Measurements from ENCODE around the gene AOX1. TPM values are rescaled to one million over a fixed set of nuclear protein-coding genes. Genes with fewer than 3 reads are reported as not detected.

AOX1 gene
- total RNA-seq, 1 experiment from 2014 or later: 5.1 TPM

DNA sequence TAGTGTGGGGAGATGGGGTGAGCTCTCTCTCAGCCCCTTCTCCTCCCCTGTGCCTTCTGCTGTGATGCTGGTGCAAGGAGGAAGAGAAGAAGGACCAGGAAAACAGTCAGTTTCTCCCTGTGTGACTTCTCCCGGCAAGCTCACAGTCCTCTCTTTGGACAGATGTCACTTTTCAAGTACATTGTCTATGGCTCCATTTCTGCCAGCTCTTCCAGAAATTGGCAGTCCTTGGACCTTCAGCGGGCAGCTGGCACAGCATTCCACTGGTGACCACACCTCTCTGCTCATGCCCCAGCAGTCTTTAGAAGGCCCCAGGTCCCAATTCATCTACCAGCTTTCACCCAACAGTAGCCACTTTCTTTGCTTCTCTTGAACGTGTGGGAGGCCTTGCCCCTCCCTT lies 63.9 kb downstream of the AOX1 start:
- Histone ChIP-seq H3K4me3 (no peak overlapping the region), H4K20me1 (ENCODE audit: insufficient read depth) (no peaks in the 10 kb centered on the region)

DNA sequence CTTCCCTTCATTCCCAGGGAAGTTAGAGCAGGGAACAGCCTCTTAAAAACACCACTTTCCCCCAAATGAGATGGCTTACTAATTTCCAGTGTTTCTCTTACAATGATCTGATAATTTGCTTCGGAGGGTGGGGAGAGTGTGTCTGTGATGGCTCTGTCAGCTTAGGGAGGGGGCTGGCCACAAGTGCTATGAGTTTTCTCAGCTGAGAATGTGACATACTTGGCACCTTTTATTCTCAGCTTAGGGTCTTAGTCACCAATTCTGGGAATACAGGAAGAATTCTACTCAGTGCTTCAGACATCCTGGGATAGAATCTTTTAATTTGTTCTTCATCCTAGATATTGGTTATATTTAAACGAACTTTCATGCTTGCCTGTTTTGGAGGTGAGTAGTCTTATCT lies 64.4 kb downstream of the AOX1 start:
- H4K20me1 ChIP-seq (ENCODE audit: insufficient read depth): no peaks in the 10 kb centered on the region
- DNase-seq: no peak
- H3K4me3 ChIP-seq: no peak overlapping the region
- no peaks in the 10 kb centered on the region; the same call in none of the 2 replicates for H3K9me3 ChIP-seq (ENCODE audit: insufficient read depth, low read depth)
- BruUV-seq (replicated peaks): no TSS peak
- intact Hi-C loops (cut with micrococcal nuclease; ENCODE audit: unreplicated experiment): no loop called here
- no peaks in the 10 kb centered on the region for H3K27me3 ChIP-seq (ENCODE audit: insufficient read depth, low read depth)
- ChIA-PET CTCF (no interaction called here), POLR2A (ENCODE audit: unreplicated experiment) (interaction anchor here (0.7 kb wide), 1 partner anchor 26 kb away, joined by 3 read pairs; no protein-coding TSS in a partner anchor)
- TF ChIP-seq EZH2 (IDR thresholded peaks at IDR 0.05; ENCODE audit: low read depth): no peak
- TF ChIP-seq, protein P1, sequence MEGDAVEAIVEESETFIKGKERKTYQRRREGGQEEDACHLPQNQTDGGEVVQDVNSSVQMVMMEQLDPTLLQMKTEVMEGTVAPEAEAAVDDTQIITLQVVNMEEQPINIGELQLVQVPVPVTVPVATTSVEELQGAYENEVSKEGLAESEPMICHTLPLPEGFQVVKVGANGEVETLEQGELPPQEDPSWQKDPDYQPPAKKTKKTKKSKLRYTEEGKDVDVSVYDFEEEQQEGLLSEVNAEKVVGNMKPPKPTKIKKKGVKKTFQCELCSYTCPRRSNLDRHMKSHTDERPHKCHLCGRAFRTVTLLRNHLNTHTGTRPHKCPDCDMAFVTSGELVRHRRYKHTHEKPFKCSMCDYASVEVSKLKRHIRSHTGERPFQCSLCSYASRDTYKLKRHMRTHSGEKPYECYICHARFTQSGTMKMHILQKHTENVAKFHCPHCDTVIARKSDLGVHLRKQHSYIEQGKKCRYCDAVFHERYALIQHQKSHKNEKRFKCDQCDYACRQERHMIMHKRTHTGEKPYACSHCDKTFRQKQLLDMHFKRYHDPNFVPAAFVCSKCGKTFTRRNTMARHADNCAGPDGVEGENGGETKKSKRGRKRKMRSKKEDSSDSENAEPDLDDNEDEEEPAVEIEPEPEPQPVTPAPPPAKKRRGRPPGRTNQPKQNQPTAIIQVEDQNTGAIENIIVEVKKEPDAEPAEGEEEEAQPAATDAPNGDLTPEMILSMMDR (conservative IDR thresholded peaks at IDR 0.05): no peak
- peaks cover 27% of the 10 kb centered on the region for H3K4me1 ChIP-seq (replicated peaks; ENCODE audit: insufficient read depth)
- no peaks in the 10 kb centered on the region for H3K36me3 ChIP-seq (ENCODE audit: low read depth)
- no peaks in the 10 kb centered on the region for H3K9me2 ChIP-seq (ENCODE audit: insufficient read depth)
- no peaks in the 10 kb centered on the region for H3K79me2 ChIP-seq (ENCODE audit: low read depth)
- H2AFZ ChIP-seq: no peak overlapping the region
- no peak overlapping the region for H3K4me2 ChIP-seq
- H3K27ac ChIP-seq: no peak overlapping the region
- no peaks in the 10 kb centered on the region for H3F3A ChIP-seq (ENCODE audit: insufficient read depth, low read depth)

More for the DNA sequence above, 63.9 kb downstream of the AOX1 start:
- no peak for DNase-seq
- no TSS peak for BruUV-seq (replicated peaks)
- ChIA-PET CTCF (no interaction called here), POLR2A (ENCODE audit: unreplicated experiment) (interaction anchor here (0.6 to 0.7 kb wide), 2 partner anchors 26 to 55 kb away, joined by 3 to 13 read pairs; no protein-coding TSS in a partner anchor)
- no peaks in the 10 kb centered on the region for H3F3A ChIP-seq (ENCODE audit: insufficient read depth, low read depth)
- H3K79me2 ChIP-seq (ENCODE audit: low read depth): no peaks in the 10 kb centered on the region
- peak overlapping the region; percentile 54; the same call in 1 of the 2 replicates for H3K4me2 ChIP-seq
- H3K9me2 ChIP-seq (ENCODE audit: insufficient read depth): no peaks in the 10 kb centered on the region
- peak overlapping the region; percentile 82; the same call in 1 of the 2 replicates for H3K27ac ChIP-seq
- no peaks in the 10 kb centered on the region for H3K27me3 ChIP-seq (ENCODE audit: insufficient read depth, low read depth)
- H3K4me1 ChIP-seq (replicated peaks; ENCODE audit: insufficient read depth): peaks cover 27% of the 10 kb centered on the region
- no peaks in the 10 kb centered on the region for H3K36me3 ChIP-seq (ENCODE audit: low read depth)
- intact Hi-C loops (cut with micrococcal nuclease; ENCODE audit: unreplicated experiment): no loop called here
- H2AFZ ChIP-seq: no peak overlapping the region
- no peak for TF ChIP-seq EZH2 (IDR thresholded peaks at IDR 0.05; ENCODE audit: low read depth)
- TF ChIP-seq, protein P1 (conservative IDR thresholded peaks at IDR 0.05): no peak
- no peaks in the 10 kb centered on the region; the same call in none of the 2 replicates for H3K9me3 ChIP-seq (ENCODE audit: insufficient read depth, low read depth)

DNA sequence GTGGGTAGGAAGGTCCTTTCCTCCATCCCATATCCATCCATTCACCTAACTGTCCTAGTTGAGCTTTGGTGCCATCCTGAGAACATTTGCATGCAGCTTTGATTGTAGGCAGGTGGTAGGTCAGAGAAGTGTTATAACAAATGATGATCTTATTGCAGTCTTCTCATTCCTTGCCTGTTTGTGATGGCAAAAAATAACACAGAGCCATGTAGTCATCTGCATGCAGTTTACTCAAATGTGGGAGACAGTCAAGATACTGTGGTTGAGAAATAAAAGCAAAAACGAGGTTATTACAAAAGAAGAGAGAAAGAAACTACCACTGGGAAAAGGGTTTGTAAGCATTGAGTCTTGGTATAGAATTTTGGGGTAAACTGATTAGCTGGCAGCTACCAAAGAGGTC lies 66.3 kb downstream of the AOX1 start:
- intact Hi-C loops (cut with micrococcal nuclease; ENCODE audit: unreplicated experiment): no loop called here
- peaks cover 6% of the 10 kb centered on the region; the same call in 1 of the 2 replicates for H3F3A ChIP-seq (ENCODE audit: insufficient read depth, low read depth)
- no peak overlapping the region for H2AFZ ChIP-seq
- H3K4me1 ChIP-seq (replicated peaks; ENCODE audit: insufficient read depth): peaks cover 27% of the 10 kb centered on the region
- H3K27me3 ChIP-seq (ENCODE audit: insufficient read depth, low read depth): no peaks in the 10 kb centered on the region
- no peak overlapping the region for H3K4me3 ChIP-seq
- no peak overlapping the region for H3K27ac ChIP-seq
- no TSS peak for BruUV-seq (replicated peaks)
- H3K9me2 ChIP-seq (ENCODE audit: insufficient read depth): no peaks in the 10 kb centered on the region
- H3K79me2 ChIP-seq (ENCODE audit: low read depth): no peaks in the 10 kb centered on the region
- TF ChIP-seq EZH2 (IDR thresholded peaks at IDR 0.05; ENCODE audit: low read depth): no peak
- TF ChIP-seq, protein P1 (conservative IDR thresholded peaks at IDR 0.05): no peak
- no peaks in the 10 kb centered on the region for H3K36me3 ChIP-seq (ENCODE audit: low read depth)
- ChIA-PET POLR2A (ENCODE audit: unreplicated experiment) (no interaction called here), CTCF (no interaction called here)
- no peaks in the 10 kb centered on the region for H4K20me1 ChIP-seq (ENCODE audit: insufficient read depth)
- DNase-seq: no peak
- H3K9me3 ChIP-seq (ENCODE audit: insufficient read depth, low read depth): no peaks in the 10 kb centered on the region; the same call in 1 of the 2 replicates
- H3K4me2 ChIP-seq: no peak overlapping the region

Data from PC-9 (cell line).